Measurements from ENCODE around the gene AGPAT4. TPM values are rescaled to one million over a fixed set of nuclear protein-coding genes. Genes with fewer than 3 reads are reported as not detected.

Gene AGPAT4
- total and polyA plus RNA-seq, 2 of the 13 experiments (the other 11 are each of a cell fraction or from before 2014, with no cell fraction given), result 0.07 to 0.13 TPM

GRCh38 chr6:161198176-161198575 is 75.7 kb downstream of the AGPAT4 start:
- ATAC-seq (no peak), FAIRE-seq (no peak), DNase-seq (ENCODE audit: low spot score) (no peak)
- Histone ChIP-seq H2AFZ (ENCODE audit: low read length) (no peak overlapping the region), H4K20me1 (ENCODE audit: insufficient read depth, low read length) (no peaks in the 10 kb centered on the region), H3K79me2 (ENCODE audit: insufficient read depth, low read length) (no peaks in the 10 kb centered on the region), H3K4me3 (replicated peaks in 1 of 3; ENCODE audit: insufficient read depth in 1 of 3, low read depth in 2 of 3, low read length in 3 of 3) (no peak overlapping the region), H3K4me2 (ENCODE audit: low read depth, low read length) (no peak overlapping the region), H3K4me1 (ENCODE audit: insufficient read depth, low read length) (no peaks in the 10 kb centered on the region), H3K27me3 (ENCODE audit: control insufficient read depth in 1 of 2, insufficient read depth in 2 of 2, low read length in 2 of 2) (peaks cover 0 to 6% of the 10 kb centered on the region in 2 experiments; a peak in 1 of 5 replicates), H3K9me3 (ENCODE audit: low read length) (peaks cover under 1% of the 10 kb centered on the region; the same call in 1 of the 2 replicates), H3K9ac (ENCODE audit: insufficient read depth, low read depth, low read length) (no peak overlapping the region), H3K36me3 (replicated peaks in 1 of 2; ENCODE audit: control insufficient read depth in 1 of 2, insufficient read depth in 2 of 2, low read length in 2 of 2) (no peaks in the 10 kb centered on the region), H3K27ac (ENCODE audit: extremely low read length, insufficient read depth, low read length) (no peak overlapping the region)
- POLR2A ChIA-PET, result no interaction called here
- in situ Hi-C loops (cut with HindIII; ENCODE audit: extremely low pct_ligation_motif_present, low pct_unique_long_range_greater_than_20kb) (no loop called here), intact Hi-C loops (cut with micrococcal nuclease; ENCODE audit: unreplicated experiment) (no loop called here)
- no peak for TF ChIP-seq FLYWCH1 (CRISPR knock-in tag; IDR thresholded peaks at IDR 0.05)
- TF ChIP-seq DR1 (CRISPR knock-in tag; IDR thresholded peaks at IDR 0.05), result no peak
- no peak for TF ChIP-seq SIN3A (IDR thresholded peaks at IDR 0.05; ENCODE audit: borderline replicate concordance, low read depth, low read length)
- peak; percentile 65 for TF ChIP-seq CEBPB (IDR thresholded peaks at IDR 0.05; ENCODE audit: borderline replicate concordance, low read depth, low read length)
- no peak for TF ChIP-seq ZNF234 (CRISPR knock-in tag; conservative IDR thresholded peaks at IDR 0.05)
- 38% methylated on average over 4 of the region's 4 CpGs for WGBS (ENCODE audit: low lambda C conversion rate)
- BruUV-seq (replicated peaks), result no TSS peak
- CTCF ChIA-PET (ENCODE audit: low intra/inter-chr PET ratio, low total read pairs), result no interaction called here

- Histone ChIP-seq H3K36me3 (replicated peaks in 1 of 2; ENCODE audit: control insufficient read depth in 1 of 2, insufficient read depth in 2 of 2, low read length in 2 of 2) (no peaks in the 10 kb centered on the region), H3K4me3 (replicated peaks in 1 of 3; ENCODE audit: insufficient read depth in 1 of 3, low read depth in 2 of 3, low read length in 3 of 3) (no peak overlapping the region), H3K4me2 (ENCODE audit: low read depth, low read length) (no peak overlapping the region), H3K4me1 (ENCODE audit: insufficient read depth, low read length) (no peaks in the 10 kb centered on the region), H3K9ac (ENCODE audit: insufficient read depth, low read depth, low read length) (no peak overlapping the region), H2AFZ (ENCODE audit: low read length) (no peak overlapping the region), H3K27me3 (ENCODE audit: control insufficient read depth in 1 of 2, insufficient read depth in 2 of 2, low read length in 2 of 2) (peaks cover 0 to 6% of the 10 kb centered on the region in 2 experiments; a peak in 1 of 5 replicates), H3K9me3 (ENCODE audit: low read length) (peaks cover 8% of the 10 kb centered on the region; the same call in 1 of the 2 replicates), H3K79me2 (ENCODE audit: insufficient read depth, low read length) (no peaks in the 10 kb centered on the region), H4K20me1 (ENCODE audit: insufficient read depth, low read length) (no peaks in the 10 kb centered on the region), H3K27ac (ENCODE audit: extremely low read length, insufficient read depth, low read length) (no peak overlapping the region)
- 34% methylated on average over 3 of the region's 4 CpGs for WGBS (ENCODE audit: low lambda C conversion rate)
- no TSS peak for BruUV-seq (replicated peaks)
- in situ Hi-C loops (cut with HindIII; ENCODE audit: extremely low pct_ligation_motif_present, low pct_unique_long_range_greater_than_20kb) (no loop called here), intact Hi-C loops (cut with micrococcal nuclease; ENCODE audit: unreplicated experiment) (no loop called here)
- DNase-seq (ENCODE audit: low spot score) (no peak), ATAC-seq (no peak), FAIRE-seq (no peak)
- ChIA-PET CTCF (ENCODE audit: low intra/inter-chr PET ratio, low total read pairs) (no interaction called here), POLR2A (no interaction called here)
- no peak for TF ChIP-seq PAXIP1 (CRISPR knock-in tag; conservative IDR thresholded peaks at IDR 0.05)
Measured at GRCh38 chr6:161195386-161195785, 78.5 kb downstream of the AGPAT4 start.

All from HepG2 (cell line).